Neuronal stem cell (in vitro differentiated cells): ENCODE measurements around the gene RCOR2.

ENCODE experiments used
- DNase-seq: peaks from one replicate; pipeline ENCODE4 v3.0.0-alpha.2; 2013; ENCODE audit warnings: low spot score
- H2AFZ ChIP-seq: one replicate; pipeline ENCODE4 v1.6.1; 2013; ENCODE audit warnings: mild to moderate bottlenecking, low read length, inconsistent platforms
- H2AK5ac ChIP-seq: 2 replicates; pipeline ENCODE4 v1.6.1; 2013; ENCODE audit warnings: low read depth, mild to moderate bottlenecking, inconsistent platforms, low read length, moderate library complexity, mixed read lengths
- H2BK120ac ChIP-seq: 2 replicates; pipeline ENCODE4 v1.6.1; 2013; ENCODE audit warnings: low read depth, mild to moderate bottlenecking, inconsistent platforms, low read length, moderate library complexity, mixed read lengths
- H2BK12ac ChIP-seq: one replicate; pipeline ENCODE4 v1.6.1; 2013; ENCODE audit warnings: low read length, inconsistent platforms
- H2BK15ac ChIP-seq: 2 replicates; pipeline ENCODE4 v1.6.1; 2013; ENCODE audit warnings: mild to moderate bottlenecking, low read length, inconsistent platforms, mixed read lengths
- H2BK5ac ChIP-seq: one replicate; pipeline ENCODE4 v1.6.1; 2013; ENCODE audit warnings: inconsistent platforms, mild to moderate bottlenecking, low read length, moderate library complexity
- H3K14ac ChIP-seq: one replicate; pipeline ENCODE4 v1.6.1; 2013; ENCODE audit warnings: low read length, inconsistent platforms
- H3K18ac ChIP-seq: 2 replicates; pipeline ENCODE4 v1.6.1; 2013; ENCODE audit warnings: low read length, inconsistent platforms
- H3K23ac ChIP-seq: 2 replicates; pipeline ENCODE4 v1.6.1; 2013; ENCODE audit warnings: low read depth, mild to moderate bottlenecking, mixed read lengths, low read length, inconsistent platforms; ENCODE audit not compliant: poor library complexity
- H3K27ac ChIP-seq: replicated peaks from 3 replicates; pipeline ENCODE4 v1.5.1; 2013; ENCODE audit warnings: low read length, inconsistent platforms
- H3K27me3 ChIP-seq, 3 experiments: 2 replicates each; pipeline ENCODE4 v1.6.1; 2013; ENCODE audit warnings: low read length in 3 of 3, mild to moderate bottlenecking in 2 of 3, inconsistent platforms in 1 of 3, low read depth in 1 of 3, mixed read lengths in 1 of 3, moderate library complexity in 1 of 3; ENCODE audit not compliant: control insufficient read depth in 3 of 3, insufficient read depth in 3 of 3
- H3K36me3 ChIP-seq, 2 donors: replicated peaks in 1 of 2; 2 replicates each; pipeline ENCODE4 v1.6.1; 2013; ENCODE audit warnings: low read length in 2 of 2; ENCODE audit not compliant: control insufficient read depth in 2 of 2, insufficient read depth in 2 of 2
- H3K4ac ChIP-seq: 2 replicates; pipeline ENCODE4 v1.6.1; 2013; ENCODE audit warnings: inconsistent platforms, mild to moderate bottlenecking, low read length, moderate library complexity
- H3K4me1 ChIP-seq, 2 donors: 1 replicate in 1 of 2; 2 replicates in 1 of 2; pipeline ENCODE4 v1.6.1; 2013; ENCODE audit warnings: low read length in 2 of 2, low read depth in 1 of 2; ENCODE audit not compliant: control insufficient read depth in 2 of 2, insufficient read depth in 1 of 2
- H3K4me2 ChIP-seq: one replicate; pipeline ENCODE4 v1.6.1; 2013; ENCODE audit warnings: mild to moderate bottlenecking, low read length, inconsistent platforms; ENCODE audit not compliant: insufficient read depth, poor library complexity, severe bottlenecking
- H3K4me3 ChIP-seq, 2 donors: 2 replicates each; pipeline ENCODE4 v1.5.1; 2013; ENCODE audit warnings: low read length in 2 of 2, mild to moderate bottlenecking in 2 of 2, inconsistent platforms in 1 of 2, moderate library complexity in 1 of 2
- H3K79me1 ChIP-seq: one replicate; pipeline ENCODE4 v1.6.1; 2013; ENCODE audit warnings: low read depth, mild to moderate bottlenecking, inconsistent platforms, low read length, moderate library complexity
- H3K9ac ChIP-seq: one replicate; pipeline ENCODE4 v1.6.1; 2013; ENCODE audit warnings: mild to moderate bottlenecking, low read depth, low read length, inconsistent platforms; ENCODE audit not compliant: poor library complexity
- H3K9me3 ChIP-seq, 2 donors: replicated peaks in 1 of 2; 2 replicates each; pipeline versions ENCODE3 to v1.6.1; 2013; ENCODE audit warnings: low read length in 2 of 2, mild to moderate bottlenecking in 2 of 2, inconsistent platforms in 1 of 2, low read depth in 1 of 2, mixed read lengths in 1 of 2, moderate library complexity in 1 of 2; ENCODE audit not compliant: control insufficient read depth in 2 of 2, insufficient read depth in 1 of 2
- H4K8ac ChIP-seq: one replicate; pipeline ENCODE4 v1.6.1; 2013; ENCODE audit warnings: low read depth, mild to moderate bottlenecking, inconsistent platforms, low read length, moderate library complexity
- H4K91ac ChIP-seq: one replicate; pipeline ENCODE4 v1.6.1; 2013; ENCODE audit warnings: low read length, low read depth, mild to moderate bottlenecking, inconsistent platforms; ENCODE audit not compliant: poor library complexity
- WGBS, 2 donors: extraction: QIAGEN DNeasy Blood & Tissue Kit; methylation state at CpG; one replicate each; pipeline ENCODE4 v1.1.7; 2013; ENCODE audit warnings: missing lambda C conversion rate in 2 of 2, mixed read lengths in 1 of 2; ENCODE audit not compliant: insufficient read length in 2 of 2, insufficient replicate concordance in 1 of 2; ENCODE audit errors: extremely low coverage in 2 of 2; 5-methylcytosine and 5-hydroxymethylcytosine counted together

The RCOR2 gene

DNA sequence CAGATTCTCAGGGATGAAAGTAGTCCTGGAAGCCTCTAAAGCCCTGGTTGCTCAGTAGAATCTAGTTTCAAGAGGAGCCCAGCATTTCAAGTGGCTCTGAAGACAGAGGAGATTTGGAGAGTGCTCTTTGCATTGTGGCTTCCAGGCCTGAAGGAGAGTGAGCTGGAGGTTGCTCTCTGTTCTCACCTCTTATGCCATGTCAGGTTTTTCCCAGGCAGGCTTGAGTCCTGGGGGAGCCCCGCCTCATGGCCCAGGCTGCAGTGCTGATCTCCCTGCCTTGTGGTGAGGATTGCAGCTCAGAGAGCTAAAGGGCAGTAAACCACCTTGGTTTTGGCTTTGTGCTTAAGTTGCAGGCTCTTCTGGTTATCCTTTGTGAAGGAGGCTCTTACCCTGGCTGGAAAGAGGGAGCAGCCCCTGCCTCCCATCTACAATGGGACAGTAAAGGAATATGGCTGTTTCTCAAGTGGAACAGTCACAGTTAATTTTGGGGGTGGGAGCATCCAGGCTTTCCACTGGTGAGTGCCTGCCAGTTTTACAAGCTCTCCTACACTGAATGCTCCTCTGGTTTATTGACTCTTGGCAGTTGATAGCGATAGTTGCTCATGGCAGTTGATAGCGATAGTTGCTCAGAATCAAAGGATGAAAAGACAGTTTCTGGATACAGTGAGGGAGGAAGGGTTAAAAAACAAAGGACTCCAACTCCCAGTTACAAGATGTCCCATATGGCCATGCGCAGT is 32.6 kb downstream of the RCOR2 start:
- no peak overlapping the region for H2BK15ac ChIP-seq
- H3K27ac ChIP-seq: no peak overlapping the region
- no peak overlapping the region for H2AFZ ChIP-seq
- H3K18ac ChIP-seq: peak overlapping the region; percentile 62
- no peak overlapping the region for H4K8ac ChIP-seq
- H3K36me3 ChIP-seq: no peaks in the 10 kb centered on the region
- H3K23ac ChIP-seq: no peak overlapping the region
- H3K9ac ChIP-seq: no peak overlapping the region
- no CpG with 5 or more reads among the region's 4 CpGs for WGBS, 2 donors
- DNase-seq: no peak
- no peak overlapping the region for H3K4ac ChIP-seq
- H3K4me1 ChIP-seq: peaks cover 26 to 28% of the 10 kb centered on the region in 2 donors
- H2BK12ac ChIP-seq: no peak overlapping the region
- H2AK5ac ChIP-seq: no peak overlapping the region
- H4K91ac ChIP-seq: no peak overlapping the region
- H3K79me1 ChIP-seq: peaks cover 9% of the 10 kb centered on the region
- peak overlapping the region; percentile 7 for H2BK5ac ChIP-seq
- H3K14ac ChIP-seq: no peak overlapping the region
- H3K9me3 ChIP-seq: no peaks in the 10 kb centered on the region
- H3K4me3 ChIP-seq: no peak overlapping the region
- H2BK120ac ChIP-seq: no peak overlapping the region
- H3K4me2 ChIP-seq: no peak overlapping the region
- no peaks in the 10 kb centered on the region for H3K27me3 ChIP-seq

DNA sequence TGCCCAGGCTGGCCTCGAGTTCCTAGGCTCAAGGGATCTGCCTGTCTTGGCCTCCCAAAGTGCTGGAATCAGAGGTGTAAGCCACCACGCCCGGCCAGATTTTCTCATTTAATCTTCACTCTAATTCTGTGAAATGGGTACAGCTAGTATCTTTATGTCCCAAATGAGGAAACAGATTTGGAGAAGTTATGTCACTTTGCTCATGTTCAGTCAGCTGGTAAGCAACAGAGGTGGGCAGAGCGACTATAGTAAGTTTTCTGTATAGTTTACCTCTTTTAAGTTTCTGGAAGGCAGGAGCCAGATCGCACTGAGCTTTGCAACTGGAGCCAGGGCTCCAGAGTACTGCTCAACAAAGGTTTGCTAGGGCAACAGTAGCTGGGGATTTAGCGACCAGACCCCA is 33.2 kb downstream of the RCOR2 start:
- H2BK15ac ChIP-seq: no peak overlapping the region
- H3K4ac ChIP-seq: no peak overlapping the region
- no peak overlapping the region for H3K4me2 ChIP-seq
- peaks cover 25 to 30% of the 10 kb centered on the region in 2 donors for H3K4me1 ChIP-seq
- H3K18ac ChIP-seq: no peak overlapping the region
- H4K91ac ChIP-seq: no peak overlapping the region
- no peak overlapping the region for H4K8ac ChIP-seq
- H3K79me1 ChIP-seq: peaks cover 9% of the 10 kb centered on the region
- H2AFZ ChIP-seq: no peak overlapping the region
- no peak for DNase-seq
- no peak overlapping the region for H2BK12ac ChIP-seq
- H3K27me3 ChIP-seq: no peaks in the 10 kb centered on the region
- no peak overlapping the region for H2BK120ac ChIP-seq
- no peak overlapping the region for H3K23ac ChIP-seq
- no peaks in the 10 kb centered on the region for H3K9me3 ChIP-seq
- H3K4me3 ChIP-seq: no peak overlapping the region
- H2AK5ac ChIP-seq: no peak overlapping the region
- H2BK5ac ChIP-seq: peak overlapping the region; percentile 7
- H3K9ac ChIP-seq: no peak overlapping the region
- no peak overlapping the region for H3K14ac ChIP-seq
- H3K27ac ChIP-seq: no peak overlapping the region
- no peaks in the 10 kb centered on the region for H3K36me3 ChIP-seq
- WGBS, 2 donors: no CpG with 5 or more reads among the region's 6 CpGs

DNA sequence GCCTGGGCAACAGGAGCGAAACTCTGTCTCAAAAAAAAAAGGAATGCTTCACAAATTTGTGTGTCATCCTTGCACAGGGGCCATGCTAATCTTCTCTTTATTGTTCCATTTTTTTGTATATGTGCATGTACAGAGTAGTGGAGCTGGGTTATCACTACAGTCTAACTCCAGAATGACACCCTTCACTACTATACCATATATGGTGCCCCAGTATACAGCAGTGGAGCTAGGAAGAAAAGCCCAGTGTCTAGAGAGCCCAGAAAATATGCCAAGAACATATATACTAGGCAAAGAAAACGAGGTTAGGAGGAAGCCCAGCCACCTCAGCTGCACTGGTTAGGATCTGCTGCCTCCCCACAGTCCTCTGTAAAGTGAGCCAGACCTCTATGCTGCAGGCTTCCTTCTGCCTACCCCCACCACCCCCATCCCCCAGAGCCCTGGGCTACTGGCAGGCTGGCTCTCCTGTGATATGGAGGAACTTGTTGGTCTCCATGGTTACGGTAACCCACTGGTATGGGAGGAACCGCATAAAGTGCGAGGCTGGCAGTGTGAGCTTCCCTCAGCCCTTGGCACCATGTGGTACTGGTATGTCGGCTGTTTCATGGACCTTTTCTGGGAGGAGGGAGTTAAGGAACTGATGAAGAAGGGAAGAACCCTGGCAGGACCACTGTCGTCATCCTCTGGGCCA is 34.3 kb downstream of the RCOR2 start:
- Histone ChIP-seq H2BK5ac (no peak overlapping the region), H3K14ac (no peak overlapping the region), H3K9ac (no peak overlapping the region), H3K27ac (no peak overlapping the region), H3K18ac (no peak overlapping the region), H2BK12ac (no peak overlapping the region), H4K8ac (no peak overlapping the region), H2BK15ac (no peak overlapping the region), H3K36me3 (peaks cover 0 to 2% of the 10 kb centered on the region in 2 donors), H4K91ac (no peak overlapping the region), H3K23ac (no peak overlapping the region), H2BK120ac (no peak overlapping the region), H2AK5ac (no peak overlapping the region), H3K4me2 (no peak overlapping the region), H3K9me3 (peaks cover 0 to 2% of the 10 kb centered on the region in 2 donors), H3K4ac (no peak overlapping the region), H3K4me3 (no peak overlapping the region), H3K79me1 (peaks cover 5% of the 10 kb centered on the region), H3K4me1 (peaks cover 17 to 24% of the 10 kb centered on the region in 2 donors), H3K27me3 (no peaks in the 10 kb centered on the region), H2AFZ (no peak overlapping the region)
- no peak for DNase-seq
- WGBS, 2 donors: no CpG with 5 or more reads among the region's 7 CpGs

DNA sequence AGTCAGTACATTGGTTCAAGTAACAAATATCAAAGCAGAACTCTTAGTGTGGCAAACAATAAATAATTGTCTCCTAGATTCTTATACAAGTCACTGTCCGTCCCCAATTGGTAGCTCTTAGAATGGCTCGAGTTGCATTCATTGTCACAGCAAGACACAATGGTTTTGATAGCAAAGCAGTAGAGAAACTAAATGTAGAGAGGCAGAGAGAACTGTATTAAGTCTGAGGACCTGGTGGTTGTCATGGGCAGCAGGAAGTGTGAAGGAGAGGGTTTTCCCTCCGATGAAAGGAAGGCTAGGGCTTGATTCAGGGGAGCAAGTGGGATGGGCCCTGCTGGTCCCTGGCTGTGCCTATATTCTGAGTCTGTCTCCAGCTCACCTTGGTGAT is 36.6 kb downstream of the RCOR2 start:
- no peak overlapping the region for H2BK120ac ChIP-seq
- peaks cover 2% of the 10 kb centered on the region for H3K79me1 ChIP-seq
- H4K91ac ChIP-seq: no peak overlapping the region
- H2AFZ ChIP-seq: no peak overlapping the region
- no peak overlapping the region for H2BK5ac ChIP-seq
- no peak overlapping the region for H2BK15ac ChIP-seq
- no peak overlapping the region for H2BK12ac ChIP-seq
- WGBS, 2 donors: no CpG with 5 or more reads among the region's 3 CpGs
- H3K4me3 ChIP-seq: no peak overlapping the region
- H3K4me1 ChIP-seq: peaks cover 17 to 20% of the 10 kb centered on the region in 2 donors
- H3K27ac ChIP-seq: no peak overlapping the region
- H3K9me3 ChIP-seq: peaks cover 0 to 2% of the 10 kb centered on the region in 2 donors
- DNase-seq: no peak
- H3K9ac ChIP-seq: no peak overlapping the region
- H3K14ac ChIP-seq: no peak overlapping the region
- no peaks in the 10 kb centered on the region for H3K27me3 ChIP-seq
- H2AK5ac ChIP-seq: no peak overlapping the region
- no peak overlapping the region for H3K23ac ChIP-seq
- peaks cover 2% of the 10 kb centered on the region in 2 donors for H3K36me3 ChIP-seq
- no peak overlapping the region for H4K8ac ChIP-seq
- no peak overlapping the region for H3K4me2 ChIP-seq
- H3K4ac ChIP-seq: no peak overlapping the region
- H3K18ac ChIP-seq: no peak overlapping the region
